Nephron progenitor cell (in vitro differentiated cells): ENCODE results near the gene TMEM101.

Experiments
- DNase-seq: peaks from one replicate; pipeline ENCODE4 v3.0.0; 2021
- H3K27ac Mint-ChIP-seq: 2 replicates; pipeline ENCODE4 v1.8.0; 2021; ENCODE audit warnings: mild to moderate bottlenecking, moderate library complexity, mixed read lengths
- H3K27me3 Mint-ChIP-seq: 2 replicates; pipeline ENCODE4 v1.8.0; 2021; ENCODE audit warnings: mild to moderate bottlenecking, low read depth, mixed read lengths; ENCODE audit not compliant: poor library complexity
- H3K36me3 Mint-ChIP-seq: 2 replicates; pipeline ENCODE4 v1.8.0; 2021; ENCODE audit warnings: low read depth, mixed read lengths
- H3K4me1 Mint-ChIP-seq: 2 replicates; pipeline ENCODE4 v1.8.0; 2021; ENCODE audit warnings: mixed read lengths
- H3K4me3 Mint-ChIP-seq: 2 replicates; pipeline ENCODE4 v1.8.0; 2021; ENCODE audit warnings: mild to moderate bottlenecking, moderate library complexity, mixed read lengths
- H3K9me3 Mint-ChIP-seq: 2 replicates; pipeline ENCODE4 v1.8.0; 2021; ENCODE audit warnings: mild to moderate bottlenecking, moderate library complexity, mixed read lengths
- TF ChIP-seq, protein P1 (sequence below): fragments of 200-600 bp; sonication (generic); IDR thresholded peaks from 2 replicates; pipeline ENCODE4 v1.5.0; 2021; ENCODE audit warnings: antibody characterized with exemption

Gene TMEM101

DNA sequence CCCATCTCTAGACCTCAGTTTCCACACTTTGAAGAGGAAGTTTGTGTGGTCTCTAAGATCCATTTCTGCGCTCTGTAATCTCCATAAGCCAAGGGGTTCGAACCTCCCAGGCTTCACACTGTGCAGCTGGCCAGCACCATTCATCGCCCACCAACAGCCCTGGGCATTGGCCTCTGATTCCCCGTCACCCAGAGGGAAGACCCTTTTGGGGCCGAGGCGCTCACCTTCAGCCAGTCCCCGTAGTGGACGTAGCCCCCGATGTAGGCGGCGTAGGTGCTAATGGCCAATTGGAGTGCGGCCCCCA, 678 bp downstream of the TMEM101 start:
- no peak for DNase-seq

DNA sequence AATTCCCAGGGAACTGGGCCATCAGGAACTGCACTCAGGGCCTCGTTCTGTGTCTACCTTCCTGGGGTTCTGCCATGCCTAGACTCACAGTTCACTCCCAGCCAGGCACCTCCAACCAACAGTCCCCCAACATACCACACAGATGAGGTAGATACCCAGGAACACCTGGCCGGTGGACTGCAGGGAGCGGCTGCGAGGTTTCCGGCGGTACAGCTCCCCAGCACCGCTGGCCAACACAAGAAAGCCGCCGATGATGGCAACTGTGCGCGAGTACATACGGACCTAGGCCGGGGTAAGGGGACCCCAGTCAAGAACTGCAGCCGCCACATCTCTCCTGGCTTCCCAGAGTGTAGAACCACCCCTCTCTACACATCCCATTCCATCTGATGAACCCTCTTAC, 1.9 kb downstream of the TMEM101 start:
- Mint-ChIP-seq H3K4me3 (peak overlapping the region; percentile 100), H3K36me3 (peaks cover 15% of the 10 kb centered on the region), H3K27me3 (peaks cover 6% of the 10 kb centered on the region), H3K4me1 (peaks cover 29% of the 10 kb centered on the region), H3K9me3 (no peaks in the 10 kb centered on the region), H3K27ac (no peak overlapping the region)
- no peak for DNase-seq
- TF ChIP-seq, protein P1, sequence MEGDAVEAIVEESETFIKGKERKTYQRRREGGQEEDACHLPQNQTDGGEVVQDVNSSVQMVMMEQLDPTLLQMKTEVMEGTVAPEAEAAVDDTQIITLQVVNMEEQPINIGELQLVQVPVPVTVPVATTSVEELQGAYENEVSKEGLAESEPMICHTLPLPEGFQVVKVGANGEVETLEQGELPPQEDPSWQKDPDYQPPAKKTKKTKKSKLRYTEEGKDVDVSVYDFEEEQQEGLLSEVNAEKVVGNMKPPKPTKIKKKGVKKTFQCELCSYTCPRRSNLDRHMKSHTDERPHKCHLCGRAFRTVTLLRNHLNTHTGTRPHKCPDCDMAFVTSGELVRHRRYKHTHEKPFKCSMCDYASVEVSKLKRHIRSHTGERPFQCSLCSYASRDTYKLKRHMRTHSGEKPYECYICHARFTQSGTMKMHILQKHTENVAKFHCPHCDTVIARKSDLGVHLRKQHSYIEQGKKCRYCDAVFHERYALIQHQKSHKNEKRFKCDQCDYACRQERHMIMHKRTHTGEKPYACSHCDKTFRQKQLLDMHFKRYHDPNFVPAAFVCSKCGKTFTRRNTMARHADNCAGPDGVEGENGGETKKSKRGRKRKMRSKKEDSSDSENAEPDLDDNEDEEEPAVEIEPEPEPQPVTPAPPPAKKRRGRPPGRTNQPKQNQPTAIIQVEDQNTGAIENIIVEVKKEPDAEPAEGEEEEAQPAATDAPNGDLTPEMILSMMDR: no peak

More for the DNA sequence above, 678 bp downstream of the TMEM101 start:
- Mint-ChIP-seq H3K4me1 (peaks cover 21% of the 10 kb centered on the region), H3K27ac (peak overlapping the region; percentile 99), H3K27me3 (no peaks in the 10 kb centered on the region), H3K4me3 (peak overlapping the region; percentile 100), H3K9me3 (no peaks in the 10 kb centered on the region), H3K36me3 (peaks cover 15% of the 10 kb centered on the region)
- TF ChIP-seq, protein P1: no peak

DNA sequence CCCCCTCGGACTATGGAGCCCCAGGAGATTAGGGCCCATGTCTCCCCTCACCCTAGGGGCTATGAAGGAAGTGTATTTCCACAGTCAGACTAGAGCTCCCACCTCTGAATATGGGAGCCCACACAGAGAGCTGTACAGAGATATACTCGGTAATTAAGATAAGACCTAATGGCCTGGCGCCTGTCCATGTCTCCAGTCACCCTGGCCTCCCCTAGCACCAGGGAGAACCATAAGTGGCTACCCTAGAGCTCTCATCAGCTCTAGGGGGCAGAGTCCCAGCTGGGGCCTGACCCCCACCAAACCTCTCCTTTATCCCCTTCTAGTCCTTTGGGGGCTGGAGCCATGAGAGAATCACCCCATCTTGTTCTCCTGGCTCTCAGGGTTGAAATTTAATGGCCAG, 2.4 kb downstream of the TMEM101 start:
- DNase-seq: no peak
- Mint-ChIP-seq H3K27me3 (peaks cover 6% of the 10 kb centered on the region), H3K4me3 (no peak overlapping the region), H3K27ac (no peak overlapping the region), H3K36me3 (peaks cover 15% of the 10 kb centered on the region), H3K9me3 (no peaks in the 10 kb centered on the region), H3K4me1 (peaks cover 33% of the 10 kb centered on the region)
- TF ChIP-seq, protein P1: no peak

DNA sequence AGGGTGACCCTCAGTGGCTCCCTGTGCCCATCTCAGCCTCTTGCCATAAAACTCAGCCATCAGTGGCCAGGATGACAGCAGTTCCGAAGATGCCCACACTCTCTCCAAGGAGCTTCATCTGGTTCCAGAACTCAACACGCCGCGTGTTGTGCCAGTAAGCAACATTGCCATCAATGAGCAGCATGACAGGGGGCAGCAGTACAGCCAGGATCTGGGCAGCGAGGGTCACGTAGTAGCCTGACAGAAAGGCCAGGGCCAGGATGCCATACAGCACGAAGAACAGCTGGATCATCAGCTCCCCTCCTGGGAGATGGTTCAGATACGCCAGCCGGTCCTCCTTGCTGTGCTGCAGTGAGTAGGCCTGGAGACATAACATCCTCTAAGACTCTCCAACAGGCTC, 2.9 kb downstream of the TMEM101 start:
- TF ChIP-seq, protein P1: no peak
- H3K4me3 Mint-ChIP-seq: no peak overlapping the region
- H3K9me3 Mint-ChIP-seq: no peaks in the 10 kb centered on the region
- peaks cover 15% of the 10 kb centered on the region for H3K36me3 Mint-ChIP-seq
- no peak for DNase-seq
- no peak overlapping the region for H3K27ac Mint-ChIP-seq
- H3K27me3 Mint-ChIP-seq: peaks cover 7% of the 10 kb centered on the region
- H3K4me1 Mint-ChIP-seq: peaks cover 33% of the 10 kb centered on the region

DNA sequence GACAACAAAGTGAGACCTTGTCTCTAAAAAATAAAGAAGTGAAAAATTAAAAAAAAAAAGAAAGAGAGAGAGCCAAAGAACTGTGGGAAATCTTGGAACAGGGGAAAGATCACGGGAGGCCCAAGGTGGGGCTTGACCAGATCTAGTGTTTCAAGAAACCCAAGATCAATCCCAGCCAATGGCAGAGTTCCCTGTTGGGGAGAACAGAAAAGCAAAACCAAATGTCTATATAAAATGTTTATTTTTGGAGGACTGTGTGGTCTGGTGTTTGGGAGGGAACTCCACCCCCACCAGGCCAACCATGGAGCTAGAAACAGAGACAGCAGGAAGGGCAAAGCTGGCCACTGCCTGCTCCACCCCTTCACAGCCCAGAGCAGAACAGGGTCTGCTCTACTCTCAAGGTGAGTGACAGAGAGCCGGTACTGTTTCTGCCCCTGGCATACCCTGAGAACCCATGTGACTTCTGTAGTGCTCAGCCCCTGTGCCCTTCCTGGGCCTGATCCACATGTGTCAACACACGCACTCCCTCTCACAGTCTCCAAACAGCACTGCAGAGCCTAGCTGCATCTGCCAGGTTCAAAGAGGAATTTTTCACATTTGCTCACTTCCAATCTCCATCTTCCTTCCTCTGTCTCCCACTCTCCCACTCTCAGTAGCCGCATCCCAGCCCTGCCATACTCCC, 3.7 kb downstream of the TMEM101 start:
- peaks cover 15% of the 10 kb centered on the region for H3K36me3 Mint-ChIP-seq
- no peak for DNase-seq
- H3K9me3 Mint-ChIP-seq: no peaks in the 10 kb centered on the region
- H3K4me3 Mint-ChIP-seq: no peak overlapping the region
- peak overlapping the region; percentile 81 for H3K27ac Mint-ChIP-seq
- H3K4me1 Mint-ChIP-seq: peaks cover 36% of the 10 kb centered on the region
- peaks cover 14% of the 10 kb centered on the region for H3K27me3 Mint-ChIP-seq
- TF ChIP-seq, protein P1: no peak

DNA sequence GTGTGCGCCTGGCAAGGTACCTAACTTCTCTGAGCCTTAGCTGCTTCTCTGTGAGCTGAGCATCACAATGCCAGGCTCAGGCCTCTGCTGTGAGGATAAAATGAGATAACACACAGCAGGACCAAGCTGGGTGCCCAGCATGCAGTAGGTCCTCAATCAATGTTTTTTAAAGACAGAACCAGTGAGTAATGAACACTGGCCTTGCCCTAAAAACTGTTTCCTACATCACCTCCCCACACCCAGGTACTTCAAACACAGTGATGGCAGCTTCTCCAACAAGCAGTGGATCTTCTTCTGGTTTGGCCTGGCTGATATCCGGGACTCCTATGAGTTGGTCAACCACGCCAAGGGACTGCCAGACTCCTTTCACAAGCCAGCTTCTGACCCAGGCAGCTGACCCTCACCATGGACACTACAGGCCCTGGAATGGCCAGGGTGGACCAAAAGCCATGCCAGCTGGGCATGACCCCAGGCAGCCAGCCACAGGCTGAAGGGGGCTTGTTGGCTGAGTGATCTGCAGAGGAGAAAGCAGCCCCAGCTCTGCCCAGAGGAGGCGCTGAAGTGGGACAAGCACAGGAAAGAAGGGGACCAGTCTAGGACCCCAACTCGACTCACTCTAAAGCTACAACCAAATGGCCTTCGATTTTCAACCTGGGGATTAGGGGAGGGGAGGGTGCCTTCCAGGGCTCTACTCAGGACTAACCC, 6.4 kb downstream of the TMEM101 start:
- Mint-ChIP-seq H3K9me3 (no peaks in the 10 kb centered on the region), H3K27me3 (peaks cover 41% of the 10 kb centered on the region), H3K4me3 (peak overlapping the region; percentile 88), H3K36me3 (peaks cover 15% of the 10 kb centered on the region), H3K4me1 (peaks cover 22% of the 10 kb centered on the region), H3K27ac (no peak overlapping the region)
- DNase-seq: no peak
- TF ChIP-seq, protein P1: no peak
